ENCODE measurements around the gene PIK3AP1. TPM values are rescaled to one million over a fixed set of nuclear protein-coding genes. Genes with fewer than 3 reads are reported as not detected.

The PIK3AP1 gene
- total RNA-seq, 1 experiment from 2014 or later: 7.1 TPM

Other genes with a start within 250 kb of the PIK3AP1 start
- gene TLL2, start 206.6 kb downstream of the PIK3AP1 start, total RNA-seq (2021; ENCODE audit: unreplicated experiment): 1.3 TPM
- gene TM9SF3, start 133.5 kb downstream of the PIK3AP1 start, total RNA-seq (2021; ENCODE audit: unreplicated experiment): 79.3 TPM
- 59.9 TPM for gene LCOR, start 111.8 kb upstream of the PIK3AP1 start, total RNA-seq (2021; ENCODE audit: unreplicated experiment)

All from HCT116 (cell line).